ENCODE data around the gene CCDC91. TPM values are rescaled to one million over a fixed set of nuclear protein-coding genes. Genes with fewer than 3 reads are reported as not detected.

The CCDC91 gene
- total RNA-seq, 4 donors from 2014 or later = 7.2 to 37.6 (median 22.7) TPM

- Histone ChIP-seq H3K27me3 (no peaks in the 10 kb centered on the region), H3K27ac (no peak overlapping the region), H3K4me1 (peaks cover 0 to 17% (median 3%) of the 10 kb centered on the region in 3 donors), H3K36me3 (no peaks in the 10 kb centered on the region), H3K4me3 (no peak overlapping the region), H3K9me3 (no peaks in the 10 kb centered on the region)
- TF ChIP-seq CTCF (IDR thresholded peaks at IDR 0.05) = no peak
- TF ChIP-seq POLR2A (IDR thresholded peaks at IDR 0.05) = no peak
- intact Hi-C loops (cut with DNase I) = no loop called here
- no peak for DNase-seq
- 90 to 92% methylated on average over 3 of the region's 3 CpGs for WGBS, 2 donors
These were observed 37.0 kb downstream of the CCDC91 start for GRCh38 chr12:28227251-28227650.

- TF ChIP-seq CTCF (IDR thresholded peaks at IDR 0.05) (no peak), POLR2A (IDR thresholded peaks at IDR 0.05) (no peak)
- Histone ChIP-seq H3K4me3 (no peak overlapping the region), H3K4me1 (peaks cover 0 to 22% (median 3%) of the 10 kb centered on the region in 3 donors), H3K9me3 (no peaks in the 10 kb centered on the region), H3K27ac (peak overlapping the region in 2 of 4 donors; percentile 33 to 45), H3K27me3 (no peaks in the 10 kb centered on the region), H3K36me3 (no peaks in the 10 kb centered on the region)
- intact Hi-C loops (cut with DNase I) = no loop called here
- no peak for DNase-seq
These were observed 41.0 kb downstream of the CCDC91 start for GRCh38 chr12:28231248-28231647.

- no peak for DNase-seq
- intact Hi-C loops (cut with DNase I) = no loop called here
- 78 to 82% methylated on average over 2 of the region's 2 CpGs for WGBS, 2 donors
- no peaks in the 10 kb centered on the region for H3K9me3 ChIP-seq
- H3K4me3 ChIP-seq = no peak overlapping the region
- TF ChIP-seq POLR2A (IDR thresholded peaks at IDR 0.05) = no peak
- H3K27ac ChIP-seq = no peak overlapping the region
- H3K36me3 ChIP-seq = no peaks in the 10 kb centered on the region
- H3K4me1 ChIP-seq = peaks cover 0 to 22% (median 3%) of the 10 kb centered on the region in 3 donors
- no peaks in the 10 kb centered on the region for H3K27me3 ChIP-seq
These were observed 42.1 kb downstream of the CCDC91 start for GRCh38 chr12:28232211-28232928.

DNA sequence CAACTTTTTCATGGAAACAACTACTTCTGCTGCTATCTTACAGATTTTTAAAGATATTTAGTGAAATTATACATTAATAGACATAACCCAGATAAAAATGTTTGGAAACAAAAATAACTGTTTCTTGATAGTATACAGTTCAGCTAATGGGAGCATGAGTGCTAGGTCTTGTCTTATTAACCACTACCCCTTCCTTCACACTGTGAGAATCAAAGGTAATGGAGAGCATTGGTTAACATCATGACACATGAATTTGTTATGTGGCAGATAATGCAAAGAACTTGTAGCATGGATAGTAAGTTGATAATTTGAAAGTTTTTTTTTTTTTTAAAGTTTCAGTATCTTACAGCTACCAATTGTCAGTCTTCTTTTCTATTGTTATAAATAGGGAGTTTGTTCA is 44.2 kb downstream of the CCDC91 start:
- no peak overlapping the region for H3K27ac ChIP-seq
- intact Hi-C loops (cut with DNase I) = no loop called here
- TF ChIP-seq CTCF (IDR thresholded peaks at IDR 0.05) (no peak), POLR2A (IDR thresholded peaks at IDR 0.05) (no peak)
- H3K4me1 ChIP-seq = peaks cover 0 to 22% (median 3%) of the 10 kb centered on the region in 3 donors
- no peak overlapping the region for H3K4me3 ChIP-seq
- no peaks in the 10 kb centered on the region for H3K27me3 ChIP-seq
- no peak for DNase-seq
- no peaks in the 10 kb centered on the region for H3K9me3 ChIP-seq
- no peaks in the 10 kb centered on the region for H3K36me3 ChIP-seq

- DNase-seq = no peak
- Histone ChIP-seq H3K4me3 (no peak overlapping the region), H3K4me1 (peaks cover 0 to 22% (median 3%) of the 10 kb centered on the region in 3 donors), H3K36me3 (no peaks in the 10 kb centered on the region), H3K27ac (no peak overlapping the region), H3K9me3 (no peaks in the 10 kb centered on the region), H3K27me3 (no peaks in the 10 kb centered on the region)
- TF ChIP-seq CTCF (IDR thresholded peaks at IDR 0.05) (no peak), POLR2A (IDR thresholded peaks at IDR 0.05) (no peak)
- intact Hi-C loops (cut with DNase I) = no loop called here
- 33 to 72% methylated on average over 1 of the region's 1 CpG for WGBS, 2 donors
These were observed 44.8 kb downstream of the CCDC91 start for GRCh38 chr12:28235015-28235414.

DNA sequence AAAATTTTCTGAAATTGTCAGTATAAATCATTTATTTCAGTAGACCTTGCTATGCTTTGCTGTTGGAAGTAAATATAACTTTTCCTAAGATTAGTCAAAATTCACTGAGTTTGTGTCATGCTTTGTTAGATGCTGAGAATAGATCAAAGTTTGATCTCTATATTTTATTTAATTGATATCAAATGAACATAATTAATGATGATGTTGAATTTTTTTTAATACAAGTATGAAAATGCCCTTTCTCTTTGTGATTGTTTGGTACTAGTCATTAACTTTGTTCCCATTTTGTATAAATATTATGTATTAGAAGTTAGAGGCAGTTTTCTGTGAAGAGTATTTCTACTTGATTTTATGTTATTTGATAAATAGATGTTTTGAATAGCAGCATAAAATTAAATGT is 45.7 kb downstream of the CCDC91 start:
- Histone ChIP-seq H3K27me3 (no peaks in the 10 kb centered on the region), H3K4me3 (no peak overlapping the region), H3K9me3 (no peaks in the 10 kb centered on the region), H3K4me1 (peaks cover 0 to 18% (median 3%) of the 10 kb centered on the region in 3 donors), H3K27ac (no peak overlapping the region), H3K36me3 (no peaks in the 10 kb centered on the region)
- intact Hi-C loops (cut with DNase I) = no loop called here
- no peak for TF ChIP-seq POLR2A (IDR thresholded peaks at IDR 0.05)
- no peak for TF ChIP-seq CTCF (IDR thresholded peaks at IDR 0.05)
- no peak for DNase-seq
